ENCODE data around the gene ZNF407.
"Not testable (repeated sequence)": the region's sequence is repeated elsewhere in the genome, so short reads cannot be mapped to it uniquely, and the experiment has no call there.

The ZNF407 gene, protein sequence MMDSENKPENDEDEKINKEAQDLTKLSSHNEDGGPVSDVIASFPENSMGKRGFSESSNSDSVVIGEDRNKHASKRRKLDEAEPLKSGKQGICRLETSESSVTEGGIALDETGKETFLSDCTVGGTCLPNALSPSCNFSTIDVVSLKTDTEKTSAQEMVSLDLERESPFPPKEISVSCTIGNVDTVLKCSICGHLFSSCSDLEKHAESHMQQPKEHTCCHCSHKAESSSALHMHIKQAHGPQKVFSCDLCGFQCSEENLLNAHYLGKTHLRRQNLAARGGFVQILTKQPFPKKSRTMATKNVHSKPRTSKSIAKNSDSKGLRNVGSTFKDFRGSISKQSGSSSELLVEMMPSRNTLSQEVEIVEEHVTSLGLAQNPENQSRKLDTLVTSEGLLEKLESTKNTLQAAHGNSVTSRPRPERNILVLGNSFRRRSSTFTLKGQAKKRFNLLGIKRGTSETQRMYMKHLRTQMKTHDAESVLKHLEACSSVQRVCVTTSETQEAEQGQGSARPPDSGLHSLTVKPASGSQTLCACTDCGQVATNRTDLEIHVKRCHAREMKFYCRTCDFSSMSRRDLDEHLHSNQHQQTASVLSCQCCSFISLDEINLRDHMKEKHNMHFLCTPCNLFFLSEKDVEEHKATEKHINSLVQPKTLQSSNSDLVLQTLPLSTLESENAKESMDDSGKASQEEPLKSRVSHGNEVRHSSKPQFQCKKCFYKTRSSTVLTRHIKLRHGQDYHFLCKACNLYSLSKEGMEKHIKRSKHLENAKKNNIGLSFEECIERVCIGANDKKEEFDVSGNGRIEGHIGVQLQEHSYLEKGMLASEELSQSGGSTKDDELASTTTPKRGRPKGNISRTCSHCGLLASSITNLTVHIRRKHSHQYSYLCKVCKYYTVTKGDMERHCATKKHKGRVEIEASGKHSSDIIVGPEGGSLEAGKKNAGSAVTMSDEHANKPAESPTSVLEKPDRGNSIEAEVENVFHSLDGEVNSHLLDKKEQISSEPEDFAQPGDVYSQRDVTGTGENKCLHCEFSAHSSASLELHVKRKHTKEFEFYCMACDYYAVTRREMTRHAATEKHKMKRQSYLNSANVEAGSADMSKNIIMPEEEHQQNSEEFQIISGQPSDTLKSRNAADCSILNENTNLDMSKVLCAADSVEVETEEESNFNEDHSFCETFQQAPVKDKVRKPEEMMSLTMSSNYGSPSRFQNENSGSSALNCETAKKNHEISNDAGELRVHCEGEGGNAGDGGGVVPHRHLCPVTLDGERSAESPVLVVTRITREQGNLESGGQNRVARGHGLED (N-terminal part only)

DNA sequence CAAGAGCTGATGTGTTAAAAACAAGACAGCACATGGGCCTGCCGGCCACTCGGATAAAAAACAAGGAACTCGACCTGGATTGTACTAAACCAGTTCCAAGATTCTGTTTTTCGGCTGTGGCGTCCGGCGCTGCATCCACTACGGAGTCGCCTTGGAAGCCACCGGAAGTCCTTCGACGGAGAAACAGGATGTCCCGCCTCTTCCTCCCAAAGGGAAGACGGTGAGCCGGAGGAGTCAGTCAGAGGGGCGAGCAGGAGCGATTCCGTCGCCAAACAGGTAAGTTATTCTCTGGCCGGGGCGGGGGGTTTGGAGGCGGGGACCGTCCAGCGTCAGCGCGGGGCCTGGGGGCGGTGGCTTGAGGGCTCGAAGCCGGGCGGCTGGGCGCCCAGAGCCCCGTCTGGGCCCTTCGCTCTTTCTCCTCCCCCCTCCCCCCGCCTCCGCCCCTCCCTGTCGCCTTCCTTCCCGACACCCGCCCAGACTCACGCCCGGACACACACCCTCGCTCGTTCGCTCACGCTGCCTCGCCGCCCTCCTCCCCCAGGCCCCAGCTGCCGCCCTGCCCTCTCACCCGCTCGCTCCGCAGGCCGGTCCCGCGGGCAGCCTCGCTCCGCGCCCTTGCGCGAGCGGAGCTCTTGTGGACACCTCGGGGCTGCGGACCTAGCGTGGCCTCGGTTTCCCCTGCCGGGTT, at the start of gene ZNF407:
ZNF407 (plus strand) TSS at position 209 of the 688 bp plus-strand sequence. CDS start 33,150 bp downstream, outside the sequence.
- peak; percentile 86 for DNase-seq (ENCODE audit: low spot score)
- Mint-ChIP-seq H3K9me3 (no peaks in the 10 kb centered on the region), H3K36me3 (ENCODE audit: low read depth) (peaks cover 41% of the 10 kb centered on the region), H3K4me1 (ENCODE audit: low read depth) (peaks cover 32% of the 10 kb centered on the region), H3K4me3 (peak within 1 kb of the TSS; percentile 96), H3K27ac (peak within 1 kb of the TSS; percentile 94), H3K27me3 (ENCODE audit: low read depth) (no peaks in the 10 kb centered on the region)

DNA sequence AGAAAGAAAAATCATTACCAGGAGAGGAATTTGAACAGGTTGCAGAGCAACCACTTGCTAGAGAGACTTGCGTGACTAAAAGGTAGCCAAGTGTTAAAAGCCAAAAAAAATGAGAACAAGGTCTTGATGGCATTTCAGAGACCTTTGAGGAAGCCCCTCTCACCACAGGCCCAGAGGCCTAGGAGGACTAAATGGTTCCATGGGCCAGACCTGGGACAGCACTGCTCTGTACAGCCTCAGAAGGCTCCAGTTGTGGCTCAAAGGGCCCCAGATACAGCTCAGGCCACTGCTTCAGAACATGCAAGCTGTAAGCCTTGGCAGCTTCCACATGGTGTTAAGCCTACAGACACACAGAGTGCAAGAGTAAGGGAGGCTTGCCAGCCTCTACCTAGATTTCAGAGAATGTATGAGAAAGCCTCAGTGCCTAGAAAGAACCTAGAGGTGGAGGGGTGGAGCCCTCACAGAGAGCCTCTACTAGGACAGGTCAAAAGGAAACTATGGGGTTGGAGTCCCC, 48.0 kb upstream of the ZNF407 start:
- Mint-ChIP-seq H3K4me1 (ENCODE audit: low read depth) (no peaks in the 10 kb centered on the region), H3K36me3 (ENCODE audit: low read depth) (no peaks in the 10 kb centered on the region), H3K9me3 (peaks cover 12% of the 10 kb centered on the region), H3K4me3 (no peak overlapping the region), H3K27ac (no peak overlapping the region), H3K27me3 (ENCODE audit: low read depth) (peaks cover 2% of the 10 kb centered on the region)
- no peak for DNase-seq (ENCODE audit: low spot score)

DNA sequence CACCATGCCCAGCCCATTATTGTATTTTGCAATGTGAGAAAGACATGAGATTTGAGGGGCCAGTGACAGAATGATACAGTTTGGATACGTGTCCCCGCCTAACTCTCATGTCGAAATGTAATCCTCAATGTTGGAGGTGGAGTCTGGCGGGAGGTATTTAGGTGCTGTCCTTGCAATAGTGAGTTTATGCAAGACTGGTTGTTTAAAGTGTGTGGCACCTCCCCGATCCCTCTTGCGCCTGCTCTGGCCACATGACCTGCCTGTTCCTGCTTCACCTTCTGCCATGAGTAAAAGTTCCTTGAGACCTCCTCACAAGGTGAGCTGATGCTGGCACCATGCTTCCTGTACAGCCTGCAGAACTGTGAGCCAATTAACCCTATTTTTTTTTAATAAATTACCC, 46.8 kb upstream of the ZNF407 start:
- Mint-ChIP-seq H3K4me1 (ENCODE audit: low read depth) (no peaks in the 10 kb centered on the region), H3K36me3 (ENCODE audit: low read depth) (no peaks in the 10 kb centered on the region)

DNA sequence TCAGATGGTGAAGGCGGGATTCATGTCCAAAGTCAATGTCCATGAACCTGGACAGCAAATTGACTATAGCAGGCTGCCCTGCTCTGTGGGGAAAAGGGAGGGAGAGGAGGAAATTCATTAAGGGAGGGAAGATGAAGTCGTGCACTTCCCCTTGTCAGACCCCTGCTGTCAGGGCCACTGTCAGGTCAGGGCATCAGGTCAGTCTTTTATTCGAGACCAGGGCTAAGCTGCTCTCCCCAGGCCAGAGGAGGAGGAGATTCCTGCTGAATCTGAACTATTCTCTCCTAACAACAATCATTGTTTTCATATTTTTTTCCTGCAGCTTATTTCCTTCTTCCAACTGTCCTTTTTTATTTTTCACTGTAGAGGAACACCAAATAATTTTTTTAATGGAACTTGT, 46.2 kb upstream of the ZNF407 start:
- H3K9me3 Mint-ChIP-seq: peaks cover 12% of the 10 kb centered on the region
- no peak overlapping the region for H3K4me3 Mint-ChIP-seq
- peaks cover 2% of the 10 kb centered on the region for H3K27me3 Mint-ChIP-seq (ENCODE audit: low read depth)
- H3K36me3 Mint-ChIP-seq (ENCODE audit: low read depth): no peaks in the 10 kb centered on the region
- DNase-seq (ENCODE audit: low spot score): no peak
- H3K4me1 Mint-ChIP-seq (ENCODE audit: low read depth): no peaks in the 10 kb centered on the region
- no peak overlapping the region for H3K27ac Mint-ChIP-seq

More for the DNA sequence above, 46.8 kb upstream of the ZNF407 start:
- DNase-seq (ENCODE audit: low spot score): no peak
- peaks cover 2% of the 10 kb centered on the region for H3K27me3 Mint-ChIP-seq (ENCODE audit: low read depth)
- peaks cover 12% of the 10 kb centered on the region for H3K9me3 Mint-ChIP-seq
- no peak overlapping the region for H3K4me3 Mint-ChIP-seq
- H3K27ac Mint-ChIP-seq: no peak overlapping the region

DNA sequence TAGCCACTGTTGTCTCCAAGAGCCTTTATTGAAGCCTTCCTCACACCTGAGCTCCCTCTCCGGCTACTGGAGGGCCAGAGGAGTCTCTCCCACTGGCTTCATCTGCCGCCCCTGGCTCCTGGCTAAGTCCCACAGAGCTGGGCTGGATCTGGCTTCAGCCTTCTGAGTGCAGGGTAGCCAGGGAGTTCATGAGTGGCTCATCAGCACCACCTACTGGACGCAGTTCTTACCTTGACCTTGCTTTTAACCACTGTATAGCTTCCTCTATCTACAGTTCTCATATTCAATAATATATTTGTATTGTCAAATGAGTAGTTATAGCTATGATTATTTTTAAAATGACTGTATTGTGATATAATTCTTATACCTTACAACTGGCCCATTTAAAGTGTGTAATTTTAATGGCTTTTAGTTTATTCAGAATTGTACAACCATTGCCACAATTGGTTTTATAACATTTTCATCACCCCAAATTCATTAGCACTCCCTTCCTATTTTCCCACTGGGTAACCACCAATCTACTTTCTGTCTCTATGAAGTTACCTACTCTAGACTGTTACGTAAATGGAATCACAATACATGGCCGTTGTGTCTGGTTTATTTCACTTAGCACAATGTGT, 45.6 kb upstream of the ZNF407 start:
- no peak overlapping the region for H3K27ac Mint-ChIP-seq
- peaks cover 2% of the 10 kb centered on the region for H3K27me3 Mint-ChIP-seq (ENCODE audit: low read depth)
- H3K9me3 Mint-ChIP-seq: peaks cover 12% of the 10 kb centered on the region
- DNase-seq (ENCODE audit: low spot score): peak; percentile 62
- no peak overlapping the region for H3K4me3 Mint-ChIP-seq
- no peaks in the 10 kb centered on the region for H3K36me3 Mint-ChIP-seq (ENCODE audit: low read depth)
- no peaks in the 10 kb centered on the region for H3K4me1 Mint-ChIP-seq (ENCODE audit: low read depth)

DNA sequence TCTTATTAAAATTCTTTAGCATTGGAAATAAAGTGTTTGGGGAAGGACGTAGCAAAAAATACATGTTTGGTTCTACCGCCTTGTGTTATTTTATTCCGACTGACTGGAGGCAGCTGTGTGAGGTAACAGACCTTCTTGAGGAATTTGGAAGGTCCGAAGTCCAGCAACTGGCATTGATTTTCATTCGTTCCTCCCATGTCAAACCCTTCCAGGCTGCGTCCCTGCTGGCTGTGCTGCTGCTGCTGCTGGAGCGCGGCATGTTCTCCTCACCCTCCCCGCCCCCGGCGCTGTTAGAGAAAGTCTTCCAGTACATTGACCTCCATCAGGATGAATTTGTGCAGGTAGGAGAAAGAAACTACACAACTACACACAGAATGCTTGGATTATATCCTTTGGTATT, 41.5 kb upstream of the ZNF407 start:
- Mint-ChIP-seq H3K36me3 (ENCODE audit: low read depth) (no peaks in the 10 kb centered on the region), H3K27me3 (ENCODE audit: low read depth) (peaks cover 2% of the 10 kb centered on the region), H3K4me3 (no peak overlapping the region), H3K27ac (no peak overlapping the region), H3K4me1 (ENCODE audit: low read depth) (no peaks in the 10 kb centered on the region), H3K9me3 (no peaks in the 10 kb centered on the region)
- no peak for DNase-seq (ENCODE audit: low spot score)

DNA sequence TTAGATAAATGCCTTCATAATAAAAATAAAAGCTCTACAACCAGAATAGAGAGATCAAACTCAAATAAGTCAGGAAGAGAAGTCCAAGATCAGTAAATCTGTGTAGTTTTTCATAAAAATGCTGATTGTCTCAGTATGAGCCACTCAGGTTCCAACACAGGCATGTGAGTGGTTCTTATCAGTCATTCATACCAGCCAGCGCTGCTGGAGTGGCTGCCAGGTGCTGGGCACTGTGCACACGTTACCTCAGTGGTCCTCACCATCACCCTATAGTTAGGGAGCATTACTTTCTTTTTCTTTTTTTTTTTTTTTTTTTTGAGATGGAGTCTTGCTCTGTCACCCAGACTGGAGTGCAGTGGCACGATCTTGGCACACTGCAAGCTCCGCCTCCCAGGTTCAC, 39.6 kb upstream of the ZNF407 start:
- Mint-ChIP-seq H3K9me3 (no peaks in the 10 kb centered on the region), H3K27me3 (ENCODE audit: low read depth) (peaks cover 2% of the 10 kb centered on the region), H3K4me3 (no peak overlapping the region), H3K4me1 (ENCODE audit: low read depth) (no peaks in the 10 kb centered on the region), H3K27ac (no peak overlapping the region), H3K36me3 (ENCODE audit: low read depth) (no peaks in the 10 kb centered on the region)
- no peak for DNase-seq (ENCODE audit: low spot score)

DNA sequence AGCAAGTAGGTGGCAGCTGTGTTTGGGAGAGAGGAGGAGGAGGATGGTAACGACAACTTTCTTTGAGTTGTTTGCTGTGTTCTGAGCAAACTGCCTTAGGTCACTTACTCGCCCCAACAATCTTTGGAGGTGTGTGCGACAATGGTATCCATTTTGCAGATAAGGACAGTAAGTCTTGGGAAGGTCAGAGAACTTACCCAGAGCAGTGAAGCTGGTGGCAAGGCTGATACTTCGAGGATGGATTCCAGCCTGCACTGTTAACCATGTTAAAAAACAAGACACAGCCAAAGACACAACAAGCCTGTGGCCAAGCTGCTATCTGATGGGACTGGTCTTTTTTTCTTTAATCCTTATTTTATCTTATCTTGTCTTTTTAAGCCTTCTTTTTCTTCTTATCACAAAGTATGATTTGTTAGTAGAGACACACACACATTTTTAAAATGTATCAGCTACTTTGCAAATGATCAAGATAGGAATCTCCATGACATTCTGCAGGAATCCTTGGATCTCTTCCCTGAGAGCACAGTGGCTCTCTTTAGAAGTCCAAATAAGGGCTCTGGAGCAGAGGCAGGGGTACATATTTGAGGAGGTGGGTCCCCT, 35.4 kb upstream of the ZNF407 start:
- Mint-ChIP-seq H3K4me3 (no peak overlapping the region), H3K9me3 (peaks cover 10% of the 10 kb centered on the region), H3K4me1 (ENCODE audit: low read depth) (no peaks in the 10 kb centered on the region), H3K36me3 (ENCODE audit: low read depth) (peaks cover 3% of the 10 kb centered on the region), H3K27me3 (ENCODE audit: low read depth) (no peaks in the 10 kb centered on the region), H3K27ac (no peak overlapping the region)
- no peak for DNase-seq (ENCODE audit: low spot score)

DNA sequence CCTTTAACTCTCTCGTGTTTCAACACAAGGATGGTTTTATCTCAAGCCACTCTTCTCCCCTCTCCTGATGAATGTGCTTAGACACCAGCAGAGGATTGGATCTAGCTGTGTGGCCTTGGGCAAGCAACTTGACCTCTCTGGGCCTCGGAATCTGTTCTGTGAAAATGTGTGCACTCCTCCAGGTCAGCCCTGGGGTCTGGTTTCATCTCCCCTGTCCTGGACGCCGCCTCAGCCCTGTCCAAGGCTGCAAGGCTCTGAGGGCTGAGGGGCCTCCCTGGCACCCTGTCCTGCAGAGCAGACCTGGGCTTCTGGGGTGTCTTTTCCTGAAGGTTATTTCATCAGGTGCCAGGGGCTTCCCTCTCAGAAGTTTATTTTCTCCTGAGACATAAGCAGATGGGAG, 34.9 kb upstream of the ZNF407 start:
- H3K27ac Mint-ChIP-seq: no peak overlapping the region
- H3K36me3 Mint-ChIP-seq (ENCODE audit: low read depth): peaks cover 4% of the 10 kb centered on the region
- no peaks in the 10 kb centered on the region for H3K4me1 Mint-ChIP-seq (ENCODE audit: low read depth)
- H3K4me3 Mint-ChIP-seq: no peak overlapping the region
- H3K27me3 Mint-ChIP-seq (ENCODE audit: low read depth): no peaks in the 10 kb centered on the region
- DNase-seq (ENCODE audit: low spot score): no peak
- peaks cover 14% of the 10 kb centered on the region for H3K9me3 Mint-ChIP-seq

DNA sequence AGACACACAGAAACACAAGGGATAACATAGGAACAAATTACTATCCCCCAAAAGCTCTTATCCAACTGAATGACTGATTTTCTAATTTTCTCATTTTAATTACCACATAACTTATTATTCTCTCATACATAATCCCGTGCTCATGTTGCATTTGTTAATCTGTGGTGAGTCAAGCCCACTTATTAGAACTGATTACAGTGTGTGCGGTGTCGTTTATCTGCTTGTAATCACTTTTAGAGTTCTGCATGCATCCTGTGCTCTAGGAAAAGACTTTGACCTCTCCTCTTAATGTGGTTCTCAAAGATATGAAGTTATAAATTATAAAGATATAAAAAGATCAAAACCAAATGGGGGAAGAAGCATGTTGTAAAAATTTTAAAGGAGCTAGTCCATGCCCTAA, 33.7 kb upstream of the ZNF407 start:
- no peaks in the 10 kb centered on the region for H3K4me1 Mint-ChIP-seq (ENCODE audit: low read depth)
- DNase-seq (ENCODE audit: low spot score): no peak

DNA sequence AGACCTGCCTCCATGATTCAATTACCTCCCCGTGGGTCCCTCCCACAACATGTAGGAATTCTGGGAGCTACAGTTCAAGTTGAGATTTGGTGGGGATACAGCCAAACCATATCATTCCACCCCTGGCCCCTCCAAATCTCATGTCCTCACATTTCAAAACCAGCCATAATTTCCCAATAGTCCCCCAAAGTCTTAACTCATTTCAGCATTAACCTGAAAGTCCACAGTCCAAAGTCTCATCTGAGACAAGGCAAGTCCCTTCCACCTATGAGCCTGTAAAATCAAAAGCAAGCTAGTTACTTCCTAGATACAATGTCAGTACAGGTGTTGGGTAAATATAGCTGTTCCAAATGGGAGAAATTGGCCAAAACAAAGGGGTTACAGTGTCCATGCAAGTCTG, 32.5 kb upstream of the ZNF407 start:
- peaks cover 14% of the 10 kb centered on the region for H3K9me3 Mint-ChIP-seq
- H3K36me3 Mint-ChIP-seq (ENCODE audit: low read depth); H3K4me1 Mint-ChIP-seq (ENCODE audit: low read depth); DNase-seq (ENCODE audit: low spot score); H3K27ac Mint-ChIP-seq; H3K27me3 Mint-ChIP-seq (ENCODE audit: low read depth); H3K4me3 Mint-ChIP-seq: not testable (repeated sequence)

More for the DNA sequence above, 33.7 kb upstream of the ZNF407 start:
- H3K9me3 Mint-ChIP-seq: peaks cover 14% of the 10 kb centered on the region
- H3K27ac Mint-ChIP-seq: no peak overlapping the region
- H3K36me3 Mint-ChIP-seq (ENCODE audit: low read depth): peaks cover 4% of the 10 kb centered on the region
- peaks cover 5% of the 10 kb centered on the region for H3K27me3 Mint-ChIP-seq (ENCODE audit: low read depth)
- H3K4me3 Mint-ChIP-seq: no peak overlapping the region

DNA sequence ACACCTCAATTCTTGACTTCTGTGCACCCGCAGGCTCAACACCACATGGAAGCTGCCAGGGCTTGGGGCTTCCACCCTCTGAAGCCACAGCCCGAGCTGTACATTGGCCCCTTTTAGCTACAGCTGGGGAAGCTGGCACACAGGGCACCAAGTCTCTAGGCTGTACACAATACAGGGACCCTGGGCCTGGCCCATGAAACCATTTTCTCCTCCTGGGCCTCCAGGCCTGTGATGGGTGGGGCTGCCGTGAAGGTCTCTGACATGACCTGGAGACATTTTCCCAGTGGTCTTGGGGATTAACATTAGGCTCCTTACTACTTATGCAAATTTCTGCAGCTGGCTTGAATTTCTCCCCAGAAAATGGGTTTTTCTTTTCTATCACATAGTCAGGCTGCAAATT, 31.7 kb upstream of the ZNF407 start:
- Mint-ChIP-seq H3K27me3 (ENCODE audit: low read depth) (peaks cover 11% of the 10 kb centered on the region), H3K9me3 (peaks cover 14% of the 10 kb centered on the region)
- H3K4me3 Mint-ChIP-seq; H3K4me1 Mint-ChIP-seq (ENCODE audit: low read depth); H3K36me3 Mint-ChIP-seq (ENCODE audit: low read depth); H3K27ac Mint-ChIP-seq; DNase-seq (ENCODE audit: low spot score): not testable (repeated sequence)

All from T-helper 2 cell treated with Interferon-gamma antibody and Interleukin-4, amounts not matched to agents 5 μg/mL and 100 μg/mL, for 36 hours (primary cell).